ENCODE results near the gene ARF1.

Gene ARF1

GRCh38 chr1:228073857-228074545, 8.5 kb upstream of the ARF1 start:
- no peaks in the 10 kb centered on the region for H3K9me3 ChIP-seq
- peaks cover 0 to 4% (median 0%) of the 10 kb centered on the region in 4 donors for H3K4me1 ChIP-seq
- no peak overlapping the region for H3K4me3 ChIP-seq
- H3K27ac ChIP-seq: no peak overlapping the region
- no peaks in the 10 kb centered on the region for H3K36me3 ChIP-seq
- TF ChIP-seq CTCF (IDR thresholded peaks at IDR 0.05): no peak
- H3K27me3 ChIP-seq: peaks cover 0 to 18% of the 10 kb centered on the region in 2 donors
- intact Hi-C loops (cut with DNase I; ENCODE audit: low total_unique reads): no loop called here
- no peak for DNase-seq

GRCh38 chr1:228074954-228075730, 7.4 kb upstream of the ARF1 start:
- H3K9me3 ChIP-seq: no peaks in the 10 kb centered on the region
- TF ChIP-seq CTCF (IDR thresholded peaks at IDR 0.05): no peak
- peaks cover 0 to 5% (median 0%) of the 10 kb centered on the region in 4 donors for H3K4me1 ChIP-seq
- intact Hi-C loops (cut with DNase I; ENCODE audit: low total_unique reads): no loop called here
- no peak overlapping the region for H3K27ac ChIP-seq
- H3K27me3 ChIP-seq: peaks cover 0 to 11% of the 10 kb centered on the region in 2 donors
- H3K36me3 ChIP-seq: peaks cover 0 to 3% (median 0%) of the 10 kb centered on the region in 3 donors
- DNase-seq: peak; percentile 16 to 59
- no peak overlapping the region for H3K4me3 ChIP-seq

GRCh38 chr1:228075801-228076271, 6.7 kb upstream of the ARF1 start:
- H3K27ac ChIP-seq: no peak overlapping the region

GRCh38 chr1:228076796-228077430, 5.6 kb upstream of the ARF1 start:
- Histone ChIP-seq H3K36me3 (peaks cover 0 to 3% (median 0%) of the 10 kb centered on the region in 3 donors), H3K4me1 (peaks cover 0 to 23% (median 11%) of the 10 kb centered on the region in 4 donors), H3K27me3 (no peaks in the 10 kb centered on the region), H3K9me3 (no peaks in the 10 kb centered on the region), H3K27ac (no peak overlapping the region), H3K4me3 (no peak overlapping the region)
- intact Hi-C loops (cut with DNase I; ENCODE audit: low total_unique reads): no loop called here
- TF ChIP-seq CTCF (IDR thresholded peaks at IDR 0.05): no peak
- no peak for DNase-seq

More at GRCh38 chr1:228075801-228076271, 6.7 kb upstream of the ARF1 start:
- Histone ChIP-seq H3K27me3 (peaks cover 0 to 6% of the 10 kb centered on the region in 2 donors), H3K36me3 (peaks cover 0 to 3% (median 0%) of the 10 kb centered on the region in 3 donors), H3K4me1 (peaks cover 0 to 12% (median 1%) of the 10 kb centered on the region in 4 donors), H3K9me3 (no peaks in the 10 kb centered on the region), H3K4me3 (no peak overlapping the region)
- no peak for TF ChIP-seq CTCF (IDR thresholded peaks at IDR 0.05)
- intact Hi-C loops (cut with DNase I; ENCODE audit: low total_unique reads): no loop called here
- DNase-seq: peak; percentile 13 to 39

GRCh38 chr1:228077565-228078330, 4.8 kb upstream of the ARF1 start:
- DNase-seq: peak; percentile 16 to 49
- no peak for TF ChIP-seq CTCF (IDR thresholded peaks at IDR 0.05)

More at GRCh38 chr1:228077565-228078330, 4.8 kb upstream of the ARF1 start:
- H3K4me1 ChIP-seq: peaks cover 0 to 24% (median 11%) of the 10 kb centered on the region in 4 donors
- intact Hi-C loops (cut with DNase I; ENCODE audit: low total_unique reads): no loop called here
- H3K9me3 ChIP-seq: no peaks in the 10 kb centered on the region
- H3K4me3 ChIP-seq: no peak overlapping the region
- no peak overlapping the region for H3K27ac ChIP-seq
- peaks cover 0 to 3% (median 0%) of the 10 kb centered on the region in 3 donors for H3K36me3 ChIP-seq
- H3K27me3 ChIP-seq: no peaks in the 10 kb centered on the region
